ENCODE data around the gene SGMS1.
"Not testable (repeated sequence)": the region's sequence is repeated elsewhere in the genome, so short reads cannot be mapped to it uniquely, and the experiment has no call there.

DNA sequence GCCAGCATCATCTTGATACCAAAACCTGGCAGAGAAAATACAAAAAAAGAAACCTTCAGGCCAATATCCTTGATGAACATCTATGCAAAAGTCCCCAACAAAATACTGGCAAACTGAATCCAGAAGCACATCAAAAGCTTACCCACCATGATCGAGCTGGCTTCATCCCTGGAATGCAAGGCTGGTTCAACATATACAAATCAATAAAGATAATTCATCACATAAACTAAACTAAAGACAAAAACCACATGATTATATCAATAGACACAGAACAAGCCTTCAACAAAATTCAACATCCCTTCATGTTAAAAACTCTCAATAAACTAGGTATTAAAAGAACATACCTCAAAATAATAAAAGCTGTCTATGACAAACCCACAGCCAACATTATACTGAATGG, 139.2 kb downstream of the SGMS1 start:
- TF ChIP-seq, protein P1, sequence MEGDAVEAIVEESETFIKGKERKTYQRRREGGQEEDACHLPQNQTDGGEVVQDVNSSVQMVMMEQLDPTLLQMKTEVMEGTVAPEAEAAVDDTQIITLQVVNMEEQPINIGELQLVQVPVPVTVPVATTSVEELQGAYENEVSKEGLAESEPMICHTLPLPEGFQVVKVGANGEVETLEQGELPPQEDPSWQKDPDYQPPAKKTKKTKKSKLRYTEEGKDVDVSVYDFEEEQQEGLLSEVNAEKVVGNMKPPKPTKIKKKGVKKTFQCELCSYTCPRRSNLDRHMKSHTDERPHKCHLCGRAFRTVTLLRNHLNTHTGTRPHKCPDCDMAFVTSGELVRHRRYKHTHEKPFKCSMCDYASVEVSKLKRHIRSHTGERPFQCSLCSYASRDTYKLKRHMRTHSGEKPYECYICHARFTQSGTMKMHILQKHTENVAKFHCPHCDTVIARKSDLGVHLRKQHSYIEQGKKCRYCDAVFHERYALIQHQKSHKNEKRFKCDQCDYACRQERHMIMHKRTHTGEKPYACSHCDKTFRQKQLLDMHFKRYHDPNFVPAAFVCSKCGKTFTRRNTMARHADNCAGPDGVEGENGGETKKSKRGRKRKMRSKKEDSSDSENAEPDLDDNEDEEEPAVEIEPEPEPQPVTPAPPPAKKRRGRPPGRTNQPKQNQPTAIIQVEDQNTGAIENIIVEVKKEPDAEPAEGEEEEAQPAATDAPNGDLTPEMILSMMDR (IDR thresholded peaks at IDR 0.05; ENCODE audit: insufficient read depth, low read length, poor library complexity, severe bottlenecking), result not testable (repeated sequence)
- not testable (repeated sequence) for TF ChIP-seq EZH2phosphoT487 (conservative IDR thresholded peaks at IDR 0.05; ENCODE audit: low read length)
